Fibroblast of lung (primary cell): ENCODE results near the gene CERS1.

Experiments used
- CTCF ChIP-seq, 2 donors: IDR thresholded peaks in 1 of 2; conservative IDR thresholded peaks in 1 of 2; 1 replicate in 1 of 2; 2 replicates in 1 of 2; pipeline ENCODE4 v1.5.1; 2011 to 2012; ENCODE audit warnings: low read length in 2 of 2, control low read depth in 1 of 2, inconsistent platforms in 1 of 2, low read depth in 1 of 2, mild to moderate bottlenecking in 1 of 2
- EZH2 ChIP-seq: IDR thresholded peaks from 2 replicates; pipeline ENCODE4 v1.5.1; 2012; ENCODE audit warnings: low read length, control low read depth, mild to moderate bottlenecking; ENCODE audit errors: missing control alignments

- TF ChIP-seq CTCF (conservative IDR thresholded peaks at IDR 0.05 in 1 of 2, IDR thresholded peaks at IDR 0.05 in 1 of 2; ENCODE audit: low read depth in 1 of 2, low read length in 2 of 2) (no peak), EZH2 (no peak)
These were observed 41.0 kb downstream of the CERS1 start for GRCh38 chr19:18854982-18855381.
